HCEC 1CT (cell line): ENCODE results near the gene NFKB1.
"Not testable (repeated sequence)": the region's sequence is repeated elsewhere in the genome, so short reads cannot be mapped to it uniquely, and the experiment has no call there.

Experiments used
- DNase-seq: peaks from one replicate; pipeline ENCODE4 v3.0.0-alpha.2; 2017

Gene NFKB1

GRCh38 chr4:102500696-102501446 is at the start of gene NFKB1:
NFKB1 (plus strand) TSS chr4:102501359; CDS start chr4:102525519, 24,160 bp downstream.
- DNase-seq = peak; percentile 63

GRCh38 chr4:102452854-102453253 is 48.3 kb upstream of the NFKB1 start:
- no peak for DNase-seq

GRCh38 chr4:102453827-102454226 is 47.3 kb upstream of the NFKB1 start:
- no peak for DNase-seq

GRCh38 chr4:102454268-102454667 is 46.9 kb upstream of the NFKB1 start:
- no peak for DNase-seq

GRCh38 chr4:102454981-102455685 is 46.0 kb upstream of the NFKB1 start:
- no peak for DNase-seq

- no peak for DNase-seq
Measured at GRCh38 chr4:102455750-102456149, 45.4 kb upstream of the NFKB1 start.

GRCh38 chr4:102466298-102466697 is 34.9 kb upstream of the NFKB1 start:
- peak; percentile 34 for DNase-seq

- DNase-seq = no peak
Measured at GRCh38 chr4:102469806-102470205, 31.4 kb upstream of the NFKB1 start.

GRCh38 chr4:102472441-102473013 is 28.6 kb upstream of the NFKB1 start:
- DNase-seq = no peak

GRCh38 chr4:102473476-102473875 is 27.7 kb upstream of the NFKB1 start:
- DNase-seq = no peak

- no peak for DNase-seq
Measured at GRCh38 chr4:102474736-102475504, 26.2 kb upstream of the NFKB1 start.

- DNase-seq = peak; percentile 64
Measured at GRCh38 chr4:102477657-102478056, 23.5 kb upstream of the NFKB1 start.

- no peak for DNase-seq
Measured at GRCh38 chr4:102478186-102478585, 23.0 kb upstream of the NFKB1 start.

- not testable (repeated sequence) for DNase-seq
Measured at GRCh38 chr4:102479832-102480231, 21.3 kb upstream of the NFKB1 start.

GRCh38 chr4:102483120-102483519 is 18.0 kb upstream of the NFKB1 start:
- no peak for DNase-seq

GRCh38 chr4:102483990-102484692 is 17.0 kb upstream of the NFKB1 start:
- DNase-seq = not testable (repeated sequence)

- no peak for DNase-seq
Measured at GRCh38 chr4:102492531-102493241, 8.5 kb upstream of the NFKB1 start.

GRCh38 chr4:102493257-102493656 is 7.9 kb upstream of the NFKB1 start:
- no peak for DNase-seq

GRCh38 chr4:102493794-102494193 is 7.4 kb upstream of the NFKB1 start:
- DNase-seq = no peak

- no peak for DNase-seq
Measured at GRCh38 chr4:102494603-102495002, 6.6 kb upstream of the NFKB1 start.

GRCh38 chr4:102497986-102498385 is 3.2 kb upstream of the NFKB1 start:
- no peak for DNase-seq

- DNase-seq = no peak
Measured at GRCh38 chr4:102500352-102500695, 835 bp upstream of the NFKB1 start.
